T-helper 22 cell (primary cell): ENCODE results near the gene BAG1.

Experiments
- DNase-seq: peaks from one replicate; pipeline ENCODE4 v3.0.0-alpha.2; 2020; ENCODE audit warnings: low read depth

BAG1 gene

DNA sequence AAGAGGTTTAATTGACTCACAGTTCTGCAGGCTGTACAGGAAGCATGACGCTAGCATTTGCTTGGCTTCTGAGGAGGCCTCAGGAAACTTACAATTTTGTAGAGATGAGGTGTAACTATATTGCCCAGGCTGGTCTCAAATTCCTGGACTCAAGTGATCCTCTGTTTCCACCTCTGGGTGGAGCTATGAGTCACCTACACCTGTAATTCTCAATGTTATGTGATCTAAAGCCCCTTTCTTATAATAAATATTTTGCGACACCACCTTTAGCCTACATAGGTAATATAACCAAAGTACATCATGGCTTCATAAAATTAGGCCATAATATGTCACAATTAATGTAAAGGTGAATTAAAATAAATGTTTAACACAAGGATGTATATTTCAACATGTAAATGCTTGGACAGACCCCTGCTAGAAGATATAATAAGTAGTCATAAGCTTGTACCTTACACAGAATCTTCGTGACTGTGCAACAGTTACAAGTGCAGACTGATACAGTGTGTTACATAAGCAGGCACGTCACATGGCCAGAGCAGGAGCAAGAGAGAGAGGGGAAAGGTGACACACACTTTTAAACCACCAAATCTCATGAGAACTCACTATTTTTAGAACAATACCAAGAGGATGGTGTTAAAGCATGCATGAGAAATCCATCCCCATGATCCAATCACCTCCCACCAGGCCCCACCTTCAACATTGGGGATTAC lies 54.3 kb downstream of the BAG1 start:
- DNase-seq: no peak

DNA sequence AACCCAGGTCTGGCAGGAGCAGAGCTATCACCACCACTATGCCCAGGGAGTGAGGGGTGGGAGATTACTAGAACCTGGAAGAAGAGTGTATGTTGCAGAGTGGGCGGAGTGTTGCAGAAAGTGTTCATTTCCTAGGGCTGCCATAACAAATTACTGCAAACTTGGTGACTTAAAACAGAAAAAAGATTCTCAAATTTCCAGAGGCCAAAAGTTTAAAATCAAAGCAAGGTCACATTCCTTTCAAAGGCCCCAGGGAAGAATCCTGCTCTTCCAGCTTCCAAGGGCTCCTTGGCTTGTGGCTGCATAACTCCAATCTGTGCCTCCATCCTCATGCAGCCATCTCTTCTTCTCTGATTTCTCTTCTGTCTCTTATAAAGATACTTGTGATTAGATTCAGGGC lies 55.1 kb downstream of the BAG1 start:
- DNase-seq: no peak

DNA sequence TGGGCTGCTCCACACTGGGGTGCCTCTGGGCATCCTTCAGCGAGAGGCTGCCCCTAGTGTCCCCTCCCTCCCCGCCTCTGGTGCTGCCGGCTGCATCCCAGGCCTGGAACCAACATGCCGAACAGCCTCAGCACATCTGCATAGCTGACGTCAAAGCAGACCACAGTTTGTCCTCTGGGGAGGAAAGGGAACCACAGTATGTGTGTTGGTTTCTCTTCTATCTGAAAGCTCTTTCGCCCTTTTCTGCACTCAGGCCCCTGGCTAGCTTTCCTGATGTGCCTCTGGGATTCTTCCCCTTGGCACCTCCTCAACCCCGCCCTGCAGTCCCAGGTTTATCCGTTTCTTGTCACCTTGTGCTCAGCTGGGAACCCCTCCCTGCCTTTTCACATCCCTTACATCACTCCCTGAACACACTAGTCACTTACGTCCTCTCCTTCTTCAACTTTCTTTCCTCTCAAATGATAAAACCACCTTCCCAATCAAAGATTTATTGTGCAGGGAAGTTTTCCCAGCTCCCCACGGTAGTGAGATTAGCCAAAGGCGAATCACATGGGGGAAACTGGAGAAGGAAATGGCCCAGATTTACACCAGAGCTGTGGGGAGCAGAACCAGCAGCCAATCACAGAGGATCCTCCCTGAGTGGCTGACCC lies 61.8 kb downstream of the BAG1 start:
- no peak for DNase-seq
